Erythroblast (primary cell): ENCODE measurements around the gene ARHGEF12.

Experiments used
- GATA1 ChIP-seq: IDR thresholded peaks from 2 replicates; pipeline ENCODE4 v1.6.1; 2011; ENCODE audit warnings: low read depth, mild to moderate bottlenecking, control low read depth, low read length, moderate library complexity
- POLR2A ChIP-seq: IDR thresholded peaks from 2 replicates; pipeline ENCODE4 v1.6.1; 2011; ENCODE audit warnings: mild to moderate bottlenecking, low read length

DNA sequence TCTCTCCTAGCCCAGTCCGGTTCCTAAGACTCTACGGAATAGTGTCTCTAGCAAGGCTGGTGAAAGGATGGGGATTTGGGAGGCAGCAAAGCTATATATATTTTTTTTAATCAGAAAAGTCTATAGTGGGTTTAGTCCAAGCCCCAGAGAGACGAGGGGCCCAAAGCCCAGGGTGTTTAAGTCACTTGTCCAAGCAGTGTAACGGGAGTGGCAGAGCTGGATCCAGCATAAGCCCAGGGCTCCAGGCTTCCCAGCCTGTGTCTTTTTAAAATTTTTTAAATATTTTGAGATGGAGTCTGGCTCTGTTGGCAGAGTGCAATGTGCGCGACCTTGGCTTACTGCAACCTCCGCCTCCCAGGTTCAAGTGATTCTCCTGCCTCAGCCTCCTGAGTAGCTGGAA, 182.1 kb downstream of the ARHGEF12 start:
- TF ChIP-seq GATA1 (no peak), POLR2A (no peak)
